CD4-positive, alpha-beta T cell treated with Interleukin-6 for 4 hours (primary cell): ENCODE data around the gene LTBP2.

Experiments used
- DNase-seq: peaks from one replicate; pipeline ENCODE4 v3.0.0-alpha.2; 2020; ENCODE audit warnings: mixed read lengths

Gene LTBP2

GRCh38 chr14:74611650-74612349, at the start of gene LTBP2:
TSS of gene LTBP2 (minus strand) at chr14:74612237. CDS start at chr14:74611944, 293 bp downstream.
- DNase-seq, result peak; percentile 36

GRCh38 chr14:74660863-74661262, 48.8 kb upstream of the LTBP2 start:
- DNase-seq, result no peak

- no peak for DNase-seq
Observed at GRCh38 chr14:74660167-74660566, 48.1 kb upstream of the LTBP2 start.

GRCh38 chr14:74658535-74659131, 46.6 kb upstream of the LTBP2 start:
- DNase-seq, result no peak

DNA sequence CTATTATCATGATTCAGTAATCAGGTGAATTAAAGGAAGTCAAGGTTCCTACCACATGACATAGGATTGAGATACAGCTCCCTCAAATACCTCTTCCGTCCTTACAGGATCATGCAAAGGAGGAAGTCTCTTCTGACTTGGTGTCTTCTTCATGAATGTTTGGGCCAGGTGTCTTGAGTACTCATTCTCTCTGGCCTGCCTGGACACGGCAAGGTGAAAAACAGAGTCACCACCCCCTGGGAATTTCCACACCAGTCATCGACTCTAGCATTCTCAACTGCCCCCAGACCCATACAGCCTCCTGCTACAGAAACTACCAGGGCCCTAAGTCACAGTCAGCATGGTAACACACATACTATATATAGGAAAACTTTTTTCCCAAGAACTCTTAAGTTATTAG, 44.9 kb upstream of the LTBP2 start:
- DNase-seq, result no peak

DNA sequence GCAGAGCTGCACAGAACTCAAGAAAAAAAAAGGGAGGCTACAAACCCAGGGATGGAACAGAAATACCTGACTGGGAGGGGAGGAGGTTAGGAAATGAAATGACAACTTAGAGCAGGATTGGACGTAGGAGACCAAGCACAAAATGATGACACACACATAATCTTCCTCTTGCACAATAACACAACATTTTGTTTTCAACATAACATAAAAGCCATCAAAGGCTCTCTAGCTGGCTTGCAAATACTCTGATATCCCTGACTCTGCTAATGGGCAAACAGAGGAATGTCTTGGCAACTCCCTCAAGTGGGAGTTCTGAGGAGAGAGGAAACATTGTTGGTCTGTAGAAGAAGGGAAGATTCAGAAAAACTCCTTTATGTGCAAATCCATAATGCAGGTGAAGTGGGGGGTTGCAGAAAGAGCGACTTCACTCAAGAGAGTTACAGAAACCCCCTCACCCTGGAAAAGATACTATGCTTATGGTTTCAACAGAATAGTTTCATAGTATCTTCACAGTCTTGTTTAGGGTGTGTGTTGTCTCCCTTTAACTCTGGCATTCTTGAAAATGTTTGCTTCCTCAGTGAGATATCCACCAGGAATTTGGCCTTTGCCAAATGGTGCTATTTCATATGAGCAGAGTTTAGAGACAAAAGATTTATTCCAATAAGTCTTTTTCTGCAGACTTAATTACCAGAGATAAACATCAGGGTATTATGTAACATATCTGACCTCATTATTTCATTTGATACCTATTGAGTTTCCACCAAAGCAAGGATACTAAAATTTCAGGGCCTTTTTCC, 43.8 kb upstream of the LTBP2 start:
- DNase-seq, result no peak

DNA sequence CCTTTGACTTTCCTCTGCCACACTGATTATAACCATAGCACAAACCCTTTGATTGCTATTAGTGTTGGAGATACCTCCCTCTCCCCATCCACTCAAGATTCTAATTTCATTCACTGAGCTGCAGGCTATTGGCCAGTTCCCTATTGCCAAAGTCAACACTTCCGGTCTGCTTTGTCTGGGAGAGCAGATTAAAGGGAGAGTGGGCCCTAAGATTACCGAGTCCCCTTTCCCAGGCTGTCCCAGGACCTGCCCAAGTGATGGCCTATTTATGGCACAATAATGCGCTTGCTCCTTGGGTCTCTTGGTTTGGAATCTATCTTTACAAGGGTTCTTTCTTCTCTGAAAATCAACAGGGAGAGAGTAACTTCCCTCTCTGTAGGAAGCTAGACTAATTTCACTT, 42.9 kb upstream of the LTBP2 start:
- no peak for DNase-seq

GRCh38 chr14:74653386-74654138, 41.5 kb upstream of the LTBP2 start:
- no peak for DNase-seq

DNA sequence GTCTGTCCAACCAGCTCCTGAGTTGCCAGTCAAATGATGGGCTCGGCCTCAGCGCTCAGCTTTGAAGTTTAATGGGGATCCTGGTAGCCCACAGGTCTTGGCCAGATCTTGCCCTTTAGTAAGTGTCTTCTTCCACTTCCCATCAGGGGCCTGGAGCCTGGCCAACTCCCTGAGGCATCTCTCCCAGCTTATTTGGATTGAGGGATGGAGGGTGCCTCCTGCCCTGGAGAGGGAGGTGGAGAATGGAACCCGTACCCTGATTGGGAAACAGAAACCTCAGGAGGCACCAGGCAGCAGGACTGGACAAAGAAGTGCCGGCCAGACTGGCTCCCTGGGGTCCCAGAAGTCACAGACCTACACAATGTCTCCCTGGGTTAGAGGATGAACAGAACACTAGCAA, 40.5 kb upstream of the LTBP2 start:
- no peak for DNase-seq

- no peak for DNase-seq
Observed at GRCh38 chr14:74650927-74651686, 39.1 kb upstream of the LTBP2 start.

GRCh38 chr14:74649673-74650072, 37.6 kb upstream of the LTBP2 start:
- DNase-seq, result no peak

- DNase-seq, result no peak
Observed at GRCh38 chr14:74649167-74649566, 37.1 kb upstream of the LTBP2 start.

- no peak for DNase-seq
Observed at GRCh38 chr14:74648601-74649000, 36.6 kb upstream of the LTBP2 start.

- no peak for DNase-seq
Observed at GRCh38 chr14:74647678-74648461, 35.8 kb upstream of the LTBP2 start.

- DNase-seq, result no peak
Observed at GRCh38 chr14:74647061-74647677, 35.1 kb upstream of the LTBP2 start.

DNA sequence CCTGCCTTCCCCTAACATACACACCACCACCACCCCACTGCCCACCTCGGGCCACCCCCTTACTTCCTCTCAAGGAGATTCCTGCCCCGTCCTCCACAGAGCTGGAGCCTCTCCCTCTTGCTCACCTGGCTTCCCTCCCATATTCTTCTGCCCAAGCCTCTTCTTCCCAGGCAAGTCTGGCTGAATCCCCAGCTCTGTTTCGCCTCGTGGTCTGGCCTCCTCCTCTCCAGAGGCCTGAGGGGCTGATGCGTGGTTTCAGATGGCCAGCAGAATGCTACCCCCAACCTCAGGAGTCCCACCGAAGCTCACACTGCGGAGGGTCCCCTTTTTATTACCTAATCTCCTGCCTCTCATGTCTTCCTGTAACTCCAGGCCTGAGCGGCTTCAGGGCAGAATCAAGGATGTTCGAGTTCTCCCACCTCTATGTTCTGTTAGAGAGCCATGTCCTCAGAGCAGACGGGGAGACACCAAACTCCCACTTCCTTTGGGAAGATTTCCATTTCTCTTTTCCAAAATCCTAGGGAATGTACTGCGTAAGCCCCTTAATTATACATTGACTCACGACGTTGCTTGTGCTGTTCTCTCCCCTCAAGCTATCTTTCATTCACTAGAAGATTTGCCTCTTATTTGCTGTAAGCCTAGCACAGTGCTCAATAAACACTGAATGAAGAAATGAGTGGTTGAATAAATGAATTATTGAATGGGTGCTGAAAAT, 33.9 kb upstream of the LTBP2 start:
- no peak for DNase-seq

- DNase-seq, result no peak
Observed at GRCh38 chr14:74645244-74645643, 33.2 kb upstream of the LTBP2 start.

DNA sequence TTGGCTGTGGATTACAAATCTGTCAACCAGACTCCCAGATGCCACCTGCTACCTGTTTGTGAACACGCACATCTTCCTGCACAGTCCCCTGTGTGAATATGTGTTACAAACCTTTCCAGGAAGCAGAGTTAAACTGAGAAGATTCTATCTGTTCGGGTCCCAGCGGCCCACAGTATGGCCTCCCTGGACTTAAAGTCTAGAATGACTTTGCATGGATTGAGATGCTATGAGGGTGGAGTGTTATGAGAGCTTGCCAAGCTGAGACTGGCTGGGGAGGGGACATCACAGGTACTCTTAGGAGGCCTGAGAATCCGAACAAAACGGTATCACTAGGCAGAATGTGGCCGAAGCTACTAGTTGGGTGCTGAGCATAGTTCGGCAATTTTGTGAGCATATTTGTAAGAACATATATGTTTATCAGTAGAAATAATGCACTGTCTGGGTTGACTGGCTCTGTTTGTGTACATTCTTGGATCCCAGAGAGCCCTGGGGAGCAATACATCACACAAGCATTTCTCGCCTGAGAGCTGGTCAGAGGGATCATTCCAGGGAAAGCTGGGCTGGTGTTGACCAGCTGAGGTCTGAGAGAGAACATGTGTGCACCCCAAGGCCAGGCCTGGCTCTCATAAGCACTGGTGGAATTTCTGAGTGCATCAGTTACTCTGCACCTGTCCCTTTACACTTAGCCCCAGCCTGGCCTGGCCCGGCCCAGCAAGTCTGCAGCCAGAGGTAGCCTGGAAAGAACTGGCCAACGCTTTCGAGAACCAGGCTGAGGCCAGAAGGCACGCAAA, 29.8 kb upstream of the LTBP2 start:
- no peak for DNase-seq

GRCh38 chr14:74638966-74639365, 26.9 kb upstream of the LTBP2 start:
- no peak for DNase-seq

GRCh38 chr14:74638066-74638465, 26.0 kb upstream of the LTBP2 start:
- no peak for DNase-seq
